Measurements from ENCODE around the gene SERINC2.
"Not testable (repeated sequence)": the region's sequence is repeated elsewhere in the genome, so short reads cannot be mapped to it uniquely, and the experiment has no call there.

The SERINC2 gene

DNA sequence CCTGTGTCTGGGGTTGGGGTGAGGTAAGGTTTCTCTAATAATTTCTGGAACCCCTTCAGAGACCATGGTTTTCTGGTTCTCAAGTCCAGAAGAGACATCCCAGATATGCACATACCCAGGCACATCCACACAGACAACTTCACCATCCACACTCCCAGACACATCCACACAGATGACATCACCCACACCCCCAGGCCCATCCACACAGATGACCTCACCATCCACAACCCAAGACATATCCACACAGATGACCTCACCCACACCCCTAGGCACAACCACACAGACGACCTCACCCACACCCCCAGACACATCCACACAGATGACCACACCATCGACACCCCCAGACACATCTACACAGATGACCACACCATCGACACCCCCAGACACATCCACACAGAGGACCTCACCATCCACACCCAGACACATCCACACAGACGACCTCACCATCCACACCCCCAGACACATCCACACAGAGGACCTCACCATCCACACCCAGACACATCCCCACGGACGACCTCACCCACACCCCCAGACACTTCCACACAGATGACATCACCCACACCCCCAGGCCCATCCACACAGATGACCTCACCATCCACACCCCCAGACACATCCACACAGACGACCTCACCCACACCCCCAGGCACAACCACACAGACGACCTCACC is 26.3 kb upstream of the SERINC2 start:
- not testable (repeated sequence) for DNase-seq

DNA sequence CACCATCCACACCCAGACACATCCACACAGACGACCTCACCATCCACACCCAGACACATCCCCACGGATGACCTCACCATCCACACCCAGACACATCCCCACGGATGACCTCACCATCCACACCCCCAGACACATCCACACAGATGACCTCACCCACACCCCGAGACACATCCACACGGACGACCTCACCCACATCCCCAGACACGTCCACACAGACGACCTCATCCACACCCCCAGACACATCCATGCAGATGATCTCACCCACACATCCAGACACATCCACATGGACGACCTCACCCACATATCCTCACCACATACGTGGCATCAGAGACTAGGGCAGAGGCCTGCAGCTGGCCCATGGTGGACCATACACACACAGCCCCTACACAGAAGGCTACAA is 25.4 kb upstream of the SERINC2 start:
- no peak for DNase-seq

DNA sequence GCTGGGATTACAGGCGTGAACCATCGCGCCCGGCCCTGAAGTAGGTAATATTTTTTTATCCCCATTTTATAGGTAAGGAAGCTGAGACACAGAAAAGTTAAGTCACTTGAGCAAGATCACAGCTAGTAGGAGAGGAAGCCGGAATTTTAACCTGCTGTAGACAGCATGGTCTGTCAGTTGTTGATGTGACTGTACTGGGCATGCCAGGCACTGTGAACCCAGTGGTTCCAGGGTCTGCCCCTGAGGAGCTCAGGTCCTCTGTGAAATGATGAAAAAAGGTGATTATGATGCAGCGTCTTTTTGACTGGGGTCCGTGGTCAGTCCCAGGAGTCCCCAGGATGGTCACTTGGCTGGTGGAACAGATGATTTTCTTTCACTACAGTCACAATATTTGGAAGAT is 23.4 kb upstream of the SERINC2 start:
- no peak for DNase-seq

DNA sequence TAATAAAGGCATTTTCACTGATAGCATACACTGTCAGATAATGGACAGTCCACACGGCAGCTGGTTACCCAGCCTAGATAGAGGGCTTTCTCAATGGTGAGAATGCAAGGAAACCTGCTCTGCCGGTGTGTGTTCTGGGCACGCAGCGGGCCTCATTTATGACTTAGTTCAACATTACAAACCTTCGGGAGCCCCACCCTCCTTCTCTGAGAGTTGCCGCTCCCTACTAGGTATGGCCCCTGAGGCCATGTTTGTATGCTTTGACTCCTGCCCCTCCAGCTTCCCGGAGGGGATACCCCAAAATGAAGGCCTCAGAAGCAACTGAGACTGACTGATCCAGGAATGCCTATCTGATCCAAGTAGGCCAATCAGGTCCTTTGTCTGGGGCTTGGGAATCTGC is 22.9 kb upstream of the SERINC2 start:
- DNase-seq: no peak

DNA sequence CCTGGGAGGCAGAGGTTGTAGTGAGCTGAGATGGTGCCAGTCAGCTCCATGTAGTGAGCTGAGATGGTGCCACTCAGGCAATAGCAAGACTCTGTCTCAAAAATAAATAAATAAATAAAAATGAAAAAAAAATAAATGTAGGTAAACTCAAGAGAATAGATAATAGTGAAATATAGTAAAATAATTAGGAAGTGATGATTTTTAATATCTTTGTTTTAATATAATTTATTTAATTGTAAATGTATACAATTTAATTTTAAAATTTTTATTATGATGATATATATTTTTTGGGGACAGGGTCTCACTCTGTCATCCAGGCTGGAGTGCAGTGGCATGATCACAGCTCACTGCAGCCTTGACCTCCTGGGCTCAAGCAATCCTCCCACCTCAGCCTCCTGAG is 19.6 kb upstream of the SERINC2 start:
- DNase-seq: no peak

DNA sequence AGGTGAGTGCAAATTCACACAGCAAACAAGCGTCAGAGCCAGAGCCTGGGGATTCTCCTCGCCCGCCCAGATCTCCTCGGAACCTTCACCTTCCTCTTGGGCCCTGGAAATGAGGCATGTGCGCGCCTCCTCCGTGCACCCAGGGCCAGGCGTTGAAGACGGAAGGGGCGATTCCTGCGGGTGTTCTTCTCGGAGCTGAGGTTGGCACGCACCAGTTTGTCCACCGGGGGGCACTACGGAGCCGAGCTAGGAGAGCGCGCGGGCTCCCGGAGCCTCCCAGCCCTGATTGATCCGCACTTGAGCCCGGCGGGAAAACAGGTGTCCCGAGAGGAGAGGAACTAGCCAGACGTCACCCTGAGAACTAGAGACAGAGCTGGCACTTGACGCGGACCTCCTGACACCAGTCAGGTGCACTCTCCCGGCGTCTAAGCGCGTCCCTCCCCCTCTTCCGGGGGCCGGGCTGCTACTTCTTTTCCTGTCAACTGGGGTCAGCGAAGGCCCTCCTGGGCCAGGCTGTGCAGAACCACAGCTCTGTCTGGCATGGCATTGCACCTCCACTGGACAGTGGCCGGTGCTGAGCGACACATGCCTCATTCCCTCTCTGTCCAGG is 18.3 kb upstream of the SERINC2 start:
- DNase-seq: peak; percentile 75 to 91 (median 88)

DNA sequence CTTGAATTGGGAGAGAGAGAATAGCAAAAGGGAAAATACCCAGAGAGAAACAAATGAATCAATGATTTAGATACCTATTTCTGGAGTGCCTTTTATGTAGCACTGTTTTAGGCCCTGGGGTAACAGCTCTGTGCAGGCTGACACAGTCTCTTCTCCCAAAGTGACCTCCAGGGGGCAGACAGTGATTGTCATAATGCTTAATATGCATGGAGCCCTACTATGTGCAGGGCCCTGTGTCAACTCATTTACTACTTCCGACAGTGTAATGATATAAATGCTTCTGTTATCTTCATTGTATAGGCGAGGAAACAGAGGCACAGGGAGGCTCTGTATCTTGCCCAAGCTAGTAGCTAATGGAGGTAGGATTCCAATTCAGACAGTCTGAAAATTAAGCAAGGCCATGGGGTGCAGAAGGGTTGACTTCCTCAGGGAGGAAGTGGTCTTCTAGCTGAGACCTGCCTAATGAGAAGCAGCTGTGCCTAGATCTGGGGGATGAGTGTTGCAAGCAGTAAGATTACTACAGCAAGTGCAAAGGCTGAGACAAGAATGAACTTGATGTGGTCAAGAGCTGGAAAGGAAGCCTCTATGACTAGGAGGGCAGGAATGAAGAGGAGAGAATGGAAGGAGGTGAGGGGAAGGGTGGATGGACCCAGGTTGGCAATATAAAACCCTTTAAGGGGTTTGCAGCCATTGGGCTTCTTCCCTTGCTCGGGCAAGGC is 16.2 kb upstream of the SERINC2 start:
- DNase-seq: no peak

DNA sequence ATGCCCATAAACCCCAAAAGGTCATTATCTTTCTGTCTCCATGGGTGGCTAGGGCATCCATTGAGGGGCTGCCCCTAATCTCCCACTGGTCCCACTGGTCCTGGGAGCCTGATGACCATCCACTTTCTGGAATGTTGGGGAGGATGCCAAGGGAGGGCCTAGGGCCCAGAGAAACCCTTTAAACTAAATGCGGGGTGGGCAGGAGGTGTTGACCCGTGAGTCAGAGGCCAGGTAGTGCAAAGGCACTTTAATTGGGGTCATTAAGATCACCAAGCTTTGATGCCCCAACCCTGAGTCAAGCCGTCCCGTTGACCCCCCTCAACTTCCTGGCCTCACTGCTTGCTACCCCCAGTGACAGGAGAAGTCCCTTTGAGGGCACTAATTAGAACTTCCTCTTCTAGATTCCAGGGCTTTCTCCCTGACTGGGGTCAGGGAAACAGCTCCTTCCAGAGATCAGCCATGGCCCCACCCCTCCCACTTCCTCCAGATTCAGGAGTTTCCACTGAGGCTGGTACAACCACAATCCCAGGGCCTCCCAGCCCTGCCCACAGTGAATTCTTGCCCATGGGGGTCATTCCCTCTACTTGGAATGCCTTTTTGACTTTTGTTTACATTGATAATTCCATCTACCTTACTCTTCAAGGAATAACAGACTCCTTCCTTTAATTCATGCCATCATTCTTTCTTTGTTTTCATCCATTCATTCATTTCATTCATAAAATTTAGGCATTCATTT is 15.5 kb upstream of the SERINC2 start:
- no peak for DNase-seq

DNA sequence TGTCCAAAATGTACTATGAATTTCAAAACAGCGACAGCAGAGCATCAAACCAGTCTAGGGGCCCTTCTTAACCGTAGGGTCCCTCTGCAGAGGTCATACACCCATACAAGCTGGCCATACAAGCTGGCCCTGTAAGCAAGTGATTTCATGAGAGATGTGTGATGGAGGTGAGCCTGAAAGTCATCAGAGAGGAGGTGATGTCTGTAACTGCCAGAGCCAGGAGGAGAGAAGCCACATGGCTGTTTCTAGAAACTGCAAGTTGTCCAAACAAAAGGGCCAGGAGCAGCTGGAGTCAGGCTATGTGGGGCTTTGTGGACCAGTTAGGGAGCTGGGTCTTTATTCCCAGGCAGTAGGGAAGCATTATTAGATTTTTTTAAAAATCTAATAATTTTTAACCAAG is 14.8 kb upstream of the SERINC2 start:
- no peak for DNase-seq

DNA sequence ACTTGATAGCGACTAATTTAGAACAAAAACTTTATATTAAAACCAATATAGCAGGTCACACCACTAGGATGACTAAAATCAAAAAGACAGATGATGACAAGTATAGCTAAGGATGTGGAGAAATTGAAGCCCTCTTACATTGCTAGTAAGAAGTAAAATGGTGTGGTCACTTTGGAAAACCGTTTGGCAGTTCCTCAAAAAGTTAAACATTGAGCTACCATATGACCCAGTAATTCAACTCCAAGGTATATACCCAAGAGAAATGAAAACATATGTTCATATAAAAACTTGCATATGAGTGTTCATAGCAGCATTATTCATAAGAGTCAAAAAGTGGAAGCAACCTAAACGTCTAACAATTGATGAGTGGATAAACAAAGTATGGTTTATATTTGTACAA is 13.0 kb upstream of the SERINC2 start:
- no peak for DNase-seq

DNA sequence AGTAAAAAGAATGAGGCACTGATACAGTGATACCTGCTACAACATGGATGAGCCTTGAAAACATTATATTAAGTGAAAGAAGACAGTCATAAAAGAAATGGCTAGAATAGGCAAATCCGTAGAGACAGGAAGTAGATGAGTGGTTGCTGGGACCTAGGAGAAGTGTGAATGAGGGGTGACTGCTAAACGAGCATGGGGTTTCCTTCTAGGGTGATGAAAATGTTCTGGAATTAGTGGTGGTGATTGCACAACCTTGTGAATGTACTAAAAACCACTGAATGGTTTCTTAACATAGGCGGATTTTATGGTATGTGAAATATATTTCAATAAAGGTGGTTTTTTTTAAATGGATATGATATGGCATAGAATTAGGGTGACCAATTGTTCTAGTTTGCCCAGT is 12.6 kb upstream of the SERINC2 start:
- DNase-seq: no peak

DNA sequence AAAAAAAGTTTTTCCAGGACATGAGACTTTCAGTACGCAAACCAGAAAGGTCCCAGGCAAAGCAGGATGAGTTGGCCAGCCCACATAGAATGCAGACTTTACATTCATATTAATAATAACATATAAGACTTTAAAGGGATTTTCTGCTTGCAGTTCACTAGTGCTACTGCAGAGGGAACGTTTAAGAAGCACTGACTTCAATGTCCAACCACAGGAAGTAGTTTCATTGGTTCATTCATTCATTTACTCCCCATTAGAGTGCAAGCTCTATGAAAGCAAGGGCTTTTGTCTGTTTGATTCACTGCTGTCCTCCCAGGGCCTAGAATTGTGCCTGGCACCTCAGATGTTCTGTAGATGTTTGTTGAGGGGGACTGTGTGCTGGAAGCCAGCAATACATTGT is 11.8 kb upstream of the SERINC2 start:
- DNase-seq: no peak

DNA sequence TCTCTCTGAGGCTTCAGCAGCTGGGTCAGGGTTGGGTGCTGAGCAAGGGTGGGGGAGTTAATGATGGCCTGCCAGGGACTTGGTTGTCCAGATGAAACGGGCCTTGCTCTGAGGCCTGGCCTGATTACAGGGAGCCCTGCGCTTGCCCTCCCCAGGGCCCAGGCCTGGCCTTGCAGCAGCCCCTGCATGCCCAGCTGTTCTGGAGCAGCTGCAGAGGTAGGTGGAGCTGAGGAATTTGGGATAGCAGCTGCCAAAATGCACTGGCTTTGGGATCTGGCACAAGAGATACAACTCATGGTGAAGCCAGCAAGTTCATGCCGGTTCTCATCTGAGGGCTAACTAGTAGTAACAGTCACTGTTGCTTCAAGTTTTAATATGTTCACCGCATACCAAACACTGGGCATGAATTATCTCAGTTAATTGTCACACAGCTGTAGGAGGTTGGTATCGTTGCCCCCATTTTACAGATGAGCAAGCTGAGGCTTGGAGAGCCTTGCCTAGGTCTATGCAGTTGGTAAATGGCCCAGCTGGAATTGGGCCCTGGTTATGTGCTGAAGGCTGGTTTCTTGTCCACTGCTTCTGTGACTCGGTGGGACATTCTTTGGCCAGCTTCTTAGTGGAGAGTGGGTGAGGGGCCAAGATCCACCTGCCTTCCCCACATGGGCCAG is 7.3 kb upstream of the SERINC2 start:
- no peak for DNase-seq

DNA sequence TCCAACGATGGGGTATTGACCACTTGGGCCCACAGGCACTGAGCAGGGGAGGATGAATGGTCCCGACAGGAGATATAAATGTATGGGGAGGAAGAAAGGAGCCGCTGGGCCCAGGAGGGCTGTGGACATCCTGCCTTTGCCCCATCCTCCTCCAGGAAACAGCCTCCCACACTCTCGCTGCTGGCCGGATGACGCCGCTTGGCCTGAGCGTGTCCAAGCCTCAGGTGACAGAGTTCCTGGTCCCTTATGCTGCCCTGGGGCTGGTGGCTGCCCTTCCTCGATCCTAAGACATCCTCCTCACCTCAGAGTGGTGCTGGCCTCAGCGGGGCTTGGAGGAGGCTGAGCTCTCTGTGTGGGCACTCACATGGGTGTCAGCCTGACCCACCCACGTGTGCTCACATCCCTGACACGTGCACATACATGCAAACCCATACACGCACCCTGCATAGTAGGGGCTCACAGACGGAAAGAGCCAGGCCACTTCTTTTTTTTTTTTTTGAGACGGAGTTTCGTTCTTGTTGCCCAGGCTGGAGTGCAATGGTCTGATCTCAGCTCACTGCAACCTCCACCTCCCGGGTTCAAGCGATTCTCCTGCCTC is 5.9 kb upstream of the SERINC2 start:
- no peak for DNase-seq

DNA sequence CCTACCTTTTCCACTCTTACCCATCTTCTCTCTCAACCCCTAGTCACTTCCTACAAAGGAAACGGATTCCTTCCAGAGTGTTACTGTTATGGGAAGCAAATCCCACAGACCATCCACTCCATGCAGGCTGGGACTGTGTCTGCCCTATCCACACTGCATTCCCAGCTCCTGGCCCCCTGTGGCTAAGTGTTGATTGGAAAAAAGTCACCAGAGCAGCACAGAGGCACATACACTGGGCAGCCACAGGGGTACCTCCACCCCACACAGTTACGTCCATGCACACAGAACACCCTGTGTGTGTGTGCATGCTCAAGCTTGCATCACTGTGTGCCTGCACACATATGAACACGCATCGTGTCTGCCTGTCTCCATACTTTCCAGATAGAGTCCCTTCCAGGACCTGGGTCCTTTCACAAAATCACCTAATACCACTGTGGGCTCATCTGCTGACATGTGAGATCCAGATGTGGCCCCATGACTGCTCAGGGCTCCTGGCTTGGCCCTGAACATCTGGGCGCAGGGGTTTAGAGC is 4.2 kb upstream of the SERINC2 start:
- no peak for DNase-seq

DNA sequence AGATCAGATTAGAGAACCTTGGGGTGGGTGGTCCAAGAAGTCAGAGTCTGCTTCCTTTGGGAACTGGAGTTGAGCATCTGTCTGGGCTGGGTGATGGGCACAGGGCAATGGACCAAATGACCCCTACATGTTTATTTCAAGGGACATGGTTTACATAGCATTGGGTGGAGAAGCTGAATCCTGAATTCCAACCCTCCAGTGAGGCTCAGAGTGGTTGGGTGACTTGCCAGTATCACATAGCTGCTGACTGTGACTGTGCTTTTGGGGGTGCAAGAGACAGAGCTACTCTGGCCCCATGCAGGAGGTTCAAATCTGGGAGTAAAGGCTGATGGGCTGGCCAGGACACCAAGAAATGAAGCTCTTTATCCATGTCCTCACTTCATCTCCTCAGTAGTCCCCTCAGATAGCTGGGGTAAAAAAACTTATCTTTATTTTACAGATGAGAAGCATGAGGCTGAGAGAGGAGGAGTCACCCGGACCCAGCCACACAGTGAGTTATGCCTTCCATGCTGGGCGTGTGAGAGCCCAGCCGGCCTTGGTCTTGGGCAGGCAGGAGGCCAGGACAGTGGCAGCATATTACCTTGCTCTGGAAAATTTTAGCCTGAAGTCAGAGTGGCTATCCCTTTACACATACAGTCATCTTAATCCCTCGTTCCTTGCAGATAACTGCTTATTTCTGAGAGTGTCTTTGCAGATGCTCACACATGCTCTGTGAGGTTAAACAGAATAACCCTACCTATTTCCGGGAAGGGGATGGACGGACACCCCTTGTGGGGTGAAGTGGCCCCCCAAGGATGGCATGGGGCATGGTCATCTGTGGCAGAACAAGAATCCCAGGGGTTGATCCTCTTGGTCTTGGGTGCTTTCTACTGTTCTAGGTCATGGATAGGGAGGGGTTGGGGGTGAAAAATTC is 2.8 kb upstream of the SERINC2 start:
- no peak for DNase-seq

DNA sequence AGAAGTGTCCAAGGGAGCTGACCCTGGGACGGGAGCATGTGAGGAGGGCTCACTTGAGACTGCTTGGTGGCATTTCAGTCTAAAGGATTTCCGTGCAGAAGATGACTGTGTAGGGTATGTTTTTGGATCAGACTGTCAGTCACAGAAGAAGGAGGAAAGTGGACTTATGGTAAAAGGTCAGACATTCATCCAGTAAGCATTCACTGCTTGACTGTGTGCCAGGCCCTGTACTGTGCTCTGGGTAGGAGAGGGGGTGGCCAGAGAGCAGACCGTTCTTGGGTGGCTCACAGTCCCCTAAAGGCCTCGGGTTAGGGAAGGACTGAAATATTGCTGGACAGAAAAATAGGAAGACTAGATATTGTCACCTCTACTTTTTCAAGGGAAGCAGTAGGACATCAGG is 2.1 kb upstream of the SERINC2 start:
- no peak for DNase-seq

DNA sequence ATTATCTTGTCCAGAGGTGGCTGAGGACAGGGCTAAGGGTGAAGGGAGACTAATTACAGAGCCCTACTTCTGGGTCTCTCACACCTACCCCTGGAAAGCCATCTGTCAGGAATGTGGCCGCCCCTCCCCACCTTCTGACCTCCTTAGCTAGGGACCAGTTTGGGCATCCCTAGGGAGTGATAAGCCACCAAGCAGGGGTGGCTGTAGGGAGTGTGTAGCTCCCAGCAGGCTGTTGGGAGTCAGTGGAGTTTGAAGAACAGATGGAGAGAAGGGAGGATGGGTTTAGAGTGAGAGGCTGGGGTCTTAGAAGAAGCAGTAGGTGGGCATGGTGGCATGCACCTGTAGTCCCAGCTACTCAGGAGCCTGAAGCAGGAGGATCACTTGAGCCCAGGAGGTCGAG is 808 bp upstream of the SERINC2 start:
- no peak for DNase-seq

DNA sequence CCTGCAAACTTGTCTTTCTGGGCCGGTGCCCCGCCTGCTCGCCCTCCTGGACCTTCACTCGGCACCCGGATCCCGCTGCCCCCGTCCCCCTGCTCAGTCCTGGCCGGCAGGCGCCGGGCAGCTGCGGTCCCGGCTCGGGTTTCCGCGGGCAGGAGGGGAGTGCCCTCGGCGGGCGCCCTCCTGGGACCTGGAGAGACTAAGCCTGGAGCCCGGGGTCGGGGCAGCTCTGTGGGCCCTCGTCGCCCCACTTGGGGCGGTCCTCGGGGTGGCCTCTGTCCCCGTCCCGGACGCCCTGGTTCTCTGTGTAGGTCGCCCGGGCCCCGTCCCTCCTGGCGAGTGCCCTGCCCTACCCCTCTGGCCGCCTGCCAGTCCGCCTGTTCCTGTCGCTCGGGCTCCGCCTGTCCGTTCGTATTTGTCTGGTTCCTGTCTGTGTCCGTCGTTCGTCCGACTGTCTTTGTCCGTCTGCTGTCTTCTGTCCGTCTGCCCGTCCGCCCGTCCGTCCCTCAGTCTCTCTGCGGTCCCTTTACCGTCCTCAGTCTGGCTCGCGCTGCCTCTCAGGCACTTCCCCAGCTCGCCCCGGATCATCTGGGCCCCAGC is 490 bp downstream of the SERINC2 start:
- DNase-seq: peak; percentile 26 to 53 (median 43)

DNA sequence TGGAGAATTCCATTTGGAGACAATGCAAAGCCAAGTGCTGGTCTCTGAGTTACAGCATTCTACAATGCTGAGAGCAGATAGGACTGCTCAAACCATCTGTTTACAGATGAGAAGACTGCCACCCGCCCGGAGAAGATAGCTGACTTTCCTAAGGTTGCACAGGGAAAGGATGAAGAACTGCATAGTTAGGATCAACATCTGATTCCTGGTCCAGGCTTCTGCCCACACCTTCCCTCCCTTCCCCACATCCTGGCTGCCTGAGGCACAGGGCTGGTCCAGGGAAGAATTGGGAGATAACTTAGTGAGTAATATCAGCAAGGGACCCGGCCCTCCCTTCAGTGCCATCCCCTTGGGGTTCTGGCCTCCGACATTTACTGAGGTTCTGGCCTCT is 2.0 kb downstream of the SERINC2 start:
- DNase-seq: no peak

DNA sequence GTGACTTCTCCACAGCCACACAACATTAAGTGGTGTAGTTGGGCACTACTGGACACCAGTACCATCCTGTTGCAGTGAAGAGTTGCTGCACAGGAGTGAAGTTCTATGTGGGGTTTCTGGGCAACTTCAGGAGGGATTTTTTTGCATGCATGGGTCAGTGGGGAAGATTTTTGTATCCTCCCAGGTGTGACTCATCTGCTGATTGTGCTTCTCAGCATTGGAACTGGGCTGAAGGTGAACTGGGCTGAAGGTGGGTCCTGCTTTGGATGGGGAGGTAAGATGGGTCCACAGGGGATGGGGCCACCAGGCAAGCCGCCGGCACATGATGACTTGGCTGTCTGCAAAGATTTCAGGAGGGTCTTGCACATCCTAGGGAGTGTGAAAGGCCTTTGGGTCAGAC is 2.6 kb downstream of the SERINC2 start:
- no peak for DNase-seq
